ENCODE results near the gene CFAP70.
"Not testable (repeated sequence)": the region's sequence is repeated elsewhere in the genome, so short reads cannot be mapped to it uniquely, and the experiment has no call there.

DNA sequence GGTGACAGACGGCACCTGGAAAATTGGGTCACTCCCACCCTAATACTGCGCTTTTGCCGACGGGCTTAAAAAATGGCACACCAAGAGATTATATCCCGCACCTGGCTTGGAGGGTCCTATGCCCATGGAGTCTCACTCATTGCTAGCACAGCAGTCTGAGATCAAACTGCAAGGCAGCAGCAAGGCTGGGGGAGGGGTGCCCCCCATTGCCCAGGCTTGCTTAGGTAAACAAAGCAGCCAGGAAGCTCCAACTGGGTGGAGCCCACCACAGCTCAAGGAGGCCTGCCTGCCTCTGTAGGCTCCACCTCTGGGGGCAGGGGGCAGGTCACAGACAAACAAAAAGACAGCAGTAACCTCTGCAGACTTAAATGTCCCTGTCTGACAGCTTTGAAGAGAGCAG lies 35.1 kb downstream of the CFAP70 start:
- TF ChIP-seq, protein P1, sequence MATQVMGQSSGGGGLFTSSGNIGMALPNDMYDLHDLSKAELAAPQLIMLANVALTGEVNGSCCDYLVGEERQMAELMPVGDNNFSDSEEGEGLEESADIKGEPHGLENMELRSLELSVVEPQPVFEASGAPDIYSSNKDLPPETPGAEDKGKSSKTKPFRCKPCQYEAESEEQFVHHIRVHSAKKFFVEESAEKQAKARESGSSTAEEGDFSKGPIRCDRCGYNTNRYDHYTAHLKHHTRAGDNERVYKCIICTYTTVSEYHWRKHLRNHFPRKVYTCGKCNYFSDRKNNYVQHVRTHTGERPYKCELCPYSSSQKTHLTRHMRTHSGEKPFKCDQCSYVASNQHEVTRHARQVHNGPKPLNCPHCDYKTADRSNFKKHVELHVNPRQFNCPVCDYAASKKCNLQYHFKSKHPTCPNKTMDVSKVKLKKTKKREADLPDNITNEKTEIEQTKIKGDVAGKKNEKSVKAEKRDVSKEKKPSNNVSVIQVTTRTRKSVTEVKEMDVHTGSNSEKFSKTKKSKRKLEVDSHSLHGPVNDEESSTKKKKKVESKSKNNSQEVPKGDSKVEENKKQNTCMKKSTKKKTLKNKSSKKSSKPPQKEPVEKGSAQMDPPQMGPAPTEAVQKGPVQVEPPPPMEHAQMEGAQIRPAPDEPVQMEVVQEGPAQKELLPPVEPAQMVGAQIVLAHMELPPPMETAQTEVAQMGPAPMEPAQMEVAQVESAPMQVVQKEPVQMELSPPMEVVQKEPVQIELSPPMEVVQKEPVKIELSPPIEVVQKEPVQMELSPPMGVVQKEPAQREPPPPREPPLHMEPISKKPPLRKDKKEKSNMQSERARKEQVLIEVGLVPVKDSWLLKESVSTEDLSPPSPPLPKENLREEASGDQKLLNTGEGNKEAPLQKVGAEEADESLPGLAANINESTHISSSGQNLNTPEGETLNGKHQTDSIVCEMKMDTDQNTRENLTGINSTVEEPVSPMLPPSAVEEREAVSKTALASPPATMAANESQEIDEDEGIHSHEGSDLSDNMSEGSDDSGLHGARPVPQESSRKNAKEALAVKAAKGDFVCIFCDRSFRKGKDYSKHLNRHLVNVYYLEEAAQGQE (IDR thresholded peaks at IDR 0.05; ENCODE audit: insufficient read depth in 1 of 2, low read depth in 2 of 2, low read length in 1 of 2), result not testable (repeated sequence)
- TF ChIP-seq, protein P2, sequence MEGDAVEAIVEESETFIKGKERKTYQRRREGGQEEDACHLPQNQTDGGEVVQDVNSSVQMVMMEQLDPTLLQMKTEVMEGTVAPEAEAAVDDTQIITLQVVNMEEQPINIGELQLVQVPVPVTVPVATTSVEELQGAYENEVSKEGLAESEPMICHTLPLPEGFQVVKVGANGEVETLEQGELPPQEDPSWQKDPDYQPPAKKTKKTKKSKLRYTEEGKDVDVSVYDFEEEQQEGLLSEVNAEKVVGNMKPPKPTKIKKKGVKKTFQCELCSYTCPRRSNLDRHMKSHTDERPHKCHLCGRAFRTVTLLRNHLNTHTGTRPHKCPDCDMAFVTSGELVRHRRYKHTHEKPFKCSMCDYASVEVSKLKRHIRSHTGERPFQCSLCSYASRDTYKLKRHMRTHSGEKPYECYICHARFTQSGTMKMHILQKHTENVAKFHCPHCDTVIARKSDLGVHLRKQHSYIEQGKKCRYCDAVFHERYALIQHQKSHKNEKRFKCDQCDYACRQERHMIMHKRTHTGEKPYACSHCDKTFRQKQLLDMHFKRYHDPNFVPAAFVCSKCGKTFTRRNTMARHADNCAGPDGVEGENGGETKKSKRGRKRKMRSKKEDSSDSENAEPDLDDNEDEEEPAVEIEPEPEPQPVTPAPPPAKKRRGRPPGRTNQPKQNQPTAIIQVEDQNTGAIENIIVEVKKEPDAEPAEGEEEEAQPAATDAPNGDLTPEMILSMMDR (IDR thresholded peaks at IDR 0.05), result not testable (repeated sequence)
- not testable (repeated sequence) for TF ChIP-seq SIN3A (IDR thresholded peaks at IDR 0.05; ENCODE audit: borderline replicate concordance, insufficient read depth, low read depth, low read length); POLR2AphosphoS5 (IDR thresholded peaks at IDR 0.05; ENCODE audit: low read depth, low read length); TCF7L2 (IDR thresholded peaks at IDR 0.05; ENCODE audit: low read depth, low read length)

All from Panc1 (cell line).